Left renal cortex interstitium (tissue), 4 donors: ENCODE data around the gene KCNJ5. TPM values are rescaled to one million over a fixed set of nuclear protein-coding genes. Genes with fewer than 3 reads are reported as not detected.

ENCODE experiments used
- DNase-seq, 4 donors: peaks; one replicate each; pipeline ENCODE4 v3.0.0-alpha.2; 2013; ENCODE audit warnings: low read depth in 4 of 4, low spot score in 2 of 4, missing footprints in 1 of 4
- polyA plus RNA-seq, 4 donors: library from polyadenylated mRNA; unstranded; fragments of 120-200 nt; gene quantifications; one replicate each; pipeline ENCODE4 v1.2.1, GENCODE V29; 2013; ENCODE audit not compliant: insufficient read length in 4 of 4

Gene KCNJ5
- polyA plus RNA-seq, 4 donors: 4.2 to 5.2 (median 4.9) TPM

- no peak for DNase-seq
Measured at GRCh38 chr11:128946648-128947047, 55.5 kb downstream of the KCNJ5 start.

DNA sequence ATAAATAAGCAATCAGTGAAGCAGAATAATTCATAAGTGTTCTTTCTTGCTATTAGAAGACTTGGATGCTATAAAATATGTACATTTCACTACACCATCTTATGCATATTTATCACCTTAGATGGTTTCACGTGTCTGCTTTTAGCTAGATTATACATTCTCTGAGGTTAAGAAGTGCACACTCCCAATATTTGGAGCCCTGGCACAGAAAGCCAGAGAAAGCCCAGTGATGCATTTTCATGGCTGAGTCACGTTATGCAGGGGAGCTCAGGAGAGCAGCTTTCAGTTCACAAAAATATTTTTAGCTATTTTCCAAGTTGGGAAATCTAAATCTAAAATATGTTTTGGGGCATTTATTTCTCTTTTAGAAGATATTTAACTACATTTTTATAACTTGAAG lies 56.6 kb downstream of the KCNJ5 start:
- no peak for DNase-seq

DNA sequence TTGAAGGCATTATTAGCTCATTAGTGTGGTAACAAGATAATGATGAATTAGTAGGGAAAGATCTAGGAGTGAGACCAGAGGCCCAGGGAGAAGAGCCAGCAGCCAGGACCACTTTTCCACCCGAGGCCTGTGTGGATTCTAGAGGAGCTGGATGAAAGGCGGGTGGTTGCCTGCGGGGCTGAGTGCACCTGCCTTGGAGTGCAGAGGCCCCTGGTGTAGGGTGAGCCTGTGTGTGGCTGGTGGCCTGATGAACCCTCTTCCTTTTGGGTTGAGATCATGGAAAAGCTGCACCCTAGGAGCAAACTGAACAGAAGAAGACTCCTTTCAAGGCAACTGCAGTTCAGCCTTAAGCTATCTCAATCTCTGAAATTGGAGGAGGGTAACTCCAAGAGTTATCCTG lies 57.4 kb downstream of the KCNJ5 start:
- DNase-seq: no peak

DNA sequence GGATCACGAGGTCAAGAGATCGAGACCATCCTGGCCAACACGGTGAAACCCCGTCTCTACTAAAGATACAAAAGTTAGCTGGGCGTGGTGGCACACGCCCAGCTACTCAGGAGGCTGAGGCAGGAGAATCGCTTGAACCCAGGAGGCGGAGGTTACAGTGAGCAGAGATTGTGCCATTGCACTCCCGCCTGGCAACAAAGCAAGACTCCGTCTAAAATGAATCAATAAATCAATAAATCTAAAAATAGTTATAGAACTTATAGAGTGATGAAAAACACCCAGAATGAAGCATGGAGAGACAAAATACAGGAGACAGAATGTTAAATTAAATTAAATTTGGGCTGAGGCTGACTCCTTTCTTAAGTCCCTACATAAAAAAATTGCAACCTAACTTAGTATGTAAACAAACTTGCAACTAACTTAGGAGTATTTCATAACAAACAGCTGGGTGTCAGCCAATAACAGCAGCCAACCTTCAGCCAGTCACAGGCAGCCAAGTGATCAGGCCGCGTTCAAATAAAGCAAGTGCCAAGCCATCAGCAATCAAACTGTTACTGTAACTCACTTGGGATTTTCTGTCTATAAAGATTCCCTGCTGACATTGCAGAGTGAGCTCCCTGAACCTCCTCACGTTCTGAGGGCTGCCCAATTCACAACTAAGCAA lies 58.8 kb downstream of the KCNJ5 start:
- no peak for DNase-seq

DNA sequence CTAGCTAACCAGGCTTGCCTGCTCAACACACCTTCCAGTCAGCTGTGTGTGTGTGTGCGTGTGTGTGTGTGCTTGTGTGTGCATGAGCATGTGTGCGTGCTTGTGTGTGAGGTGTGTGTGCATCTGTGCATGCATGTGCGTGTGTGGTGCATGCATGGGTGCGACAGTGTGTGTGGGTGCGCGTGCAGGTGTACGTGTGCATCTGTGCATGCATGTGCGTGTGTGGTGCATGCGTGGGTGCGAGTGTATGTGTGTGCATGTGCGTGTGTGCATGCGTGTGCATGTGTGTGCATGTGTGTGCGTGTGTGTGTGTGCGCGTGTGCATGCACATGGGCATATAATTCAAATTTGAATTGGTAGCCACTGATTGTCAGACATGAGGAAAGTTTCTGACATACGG lies 62.0 kb downstream of the KCNJ5 start:
- DNase-seq: no peak

DNA sequence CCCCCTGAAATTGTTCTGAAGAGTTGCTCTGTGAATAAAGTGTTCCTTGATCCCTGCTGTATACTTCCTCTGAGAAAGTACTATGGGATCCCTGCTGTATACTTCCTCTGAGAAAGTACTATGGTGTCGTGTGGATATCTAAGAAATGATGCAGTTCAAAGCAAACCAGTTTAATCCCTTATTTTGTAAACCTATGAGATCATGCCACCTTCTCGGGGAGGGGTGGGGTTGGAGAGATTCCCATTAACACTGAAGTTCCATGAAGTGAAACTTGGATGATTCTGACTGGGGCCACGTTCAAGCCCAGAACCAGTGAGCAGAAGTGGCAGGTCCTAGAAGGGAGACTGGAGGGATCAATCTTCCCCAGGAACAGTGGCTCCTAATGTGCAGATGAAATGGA lies 64.5 kb downstream of the KCNJ5 start:
- DNase-seq: no peak

GRCh38 chr11:128956401-128957201 lies 65.4 kb downstream of the KCNJ5 start:
- peak; percentile 55 to 76 (median 58) for DNase-seq

DNA sequence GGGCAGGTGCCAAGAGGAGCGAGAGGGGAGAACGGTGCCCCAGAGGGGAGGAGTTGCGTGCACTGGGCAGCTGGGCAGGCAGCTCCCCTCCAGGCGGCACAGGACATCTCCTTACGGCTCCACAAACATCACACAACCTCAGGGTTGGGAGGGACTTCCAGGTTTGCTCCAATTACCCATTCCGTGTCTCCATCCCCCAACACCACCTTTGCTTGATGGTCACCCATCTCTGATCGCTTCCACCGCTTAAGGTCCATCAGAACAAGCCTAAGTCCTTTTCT lies 66.0 kb downstream of the KCNJ5 start:
- DNase-seq: no peak

DNA sequence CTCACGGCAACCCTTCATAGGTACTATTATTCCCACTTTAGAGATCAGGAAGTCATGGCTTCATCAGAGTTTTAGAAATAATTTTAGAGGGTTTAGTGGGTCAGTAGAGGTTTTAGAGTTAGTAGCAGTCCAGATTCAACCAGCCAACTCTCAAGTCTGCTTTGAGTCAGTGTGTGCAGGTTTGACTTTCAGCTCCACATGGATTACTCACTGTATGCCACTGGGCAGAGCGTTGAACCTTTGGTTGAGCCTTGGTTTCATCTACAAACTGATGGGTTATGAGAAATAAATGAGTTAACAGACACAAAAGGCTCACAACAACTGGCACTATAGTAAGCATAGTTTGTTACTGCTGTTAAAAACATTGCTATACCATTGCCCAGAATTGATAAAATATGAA lies 70.5 kb downstream of the KCNJ5 start:
- no peak for DNase-seq

DNA sequence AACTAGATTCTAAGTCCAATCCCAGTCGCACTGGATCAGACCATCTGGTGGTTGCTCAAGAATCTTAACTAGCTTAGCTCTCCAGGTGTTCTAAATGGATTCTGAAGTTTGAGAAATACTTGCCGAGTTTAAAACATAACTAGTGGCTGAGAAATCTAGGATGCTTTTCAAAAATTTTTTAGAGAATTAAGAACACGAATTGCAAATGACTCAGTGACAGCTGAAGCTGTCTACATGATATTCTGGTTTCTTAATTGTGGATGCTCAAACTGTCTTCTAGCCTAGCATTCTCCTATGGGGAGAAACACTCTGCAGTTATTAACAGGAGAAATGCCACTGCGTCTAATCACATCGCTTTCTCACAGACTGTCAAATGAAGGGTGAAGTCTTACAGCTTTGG lies 71.7 kb downstream of the KCNJ5 start:
- DNase-seq: no peak

GRCh38 chr11:128963744-128964325 lies 72.7 kb downstream of the KCNJ5 start:
- no peak for DNase-seq

DNA sequence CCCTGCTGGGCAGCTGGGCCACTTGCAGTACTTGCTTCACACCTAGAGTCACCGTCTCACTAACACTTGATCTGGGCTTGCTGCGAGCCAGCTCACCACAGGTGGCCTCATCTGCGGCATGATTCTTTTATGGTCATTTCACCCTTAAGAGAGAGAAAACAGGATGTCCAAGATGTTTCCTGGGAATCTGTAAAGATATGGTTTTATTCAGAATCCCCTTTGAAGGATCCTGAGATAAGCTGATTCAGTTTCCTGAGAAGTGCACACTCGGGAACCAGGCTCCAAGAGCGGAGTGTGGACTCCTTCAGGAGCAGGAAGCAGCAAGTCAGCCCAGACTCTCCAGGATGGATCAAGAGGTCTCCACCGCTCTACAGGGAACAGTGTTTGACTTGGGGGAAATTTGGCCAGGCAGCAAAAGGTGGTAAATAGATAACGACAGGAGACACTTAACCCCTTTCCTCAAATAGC lies 73.3 kb downstream of the KCNJ5 start:
- no peak for DNase-seq

DNA sequence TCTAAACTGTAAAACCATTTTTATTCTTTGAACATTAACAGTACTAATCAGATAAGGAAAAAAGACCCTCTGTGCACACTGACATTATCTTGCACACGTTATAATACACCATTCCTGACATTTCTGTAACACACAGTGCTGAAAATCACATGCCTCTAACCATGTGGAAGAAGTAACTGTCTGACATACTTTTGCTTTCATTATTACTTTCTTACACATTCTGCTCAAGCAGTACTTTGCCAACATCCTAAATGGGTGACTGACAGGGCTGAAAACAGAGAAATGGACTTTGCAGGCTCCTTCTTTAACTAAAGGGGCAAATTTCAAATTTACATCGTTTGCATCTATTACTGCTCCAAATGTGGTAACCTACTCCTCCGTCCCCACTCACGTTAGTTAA lies 74.3 kb downstream of the KCNJ5 start:
- no peak for DNase-seq

- DNase-seq: no peak
Measured at GRCh38 chr11:128967578-128967977, 76.4 kb downstream of the KCNJ5 start.

- no peak for DNase-seq
Measured at GRCh38 chr11:128968916-128969315, 77.8 kb downstream of the KCNJ5 start.

Other genes with a start within 250 kb of the KCNJ5 start
- 10 to 100 TPM; 25.6 to 31.7 (median 28.1) TPM for gene FLI1, start 197.3 kb upstream of the KCNJ5 start, polyA plus RNA-seq
- gene KCNJ1, start 24.1 kb upstream of the KCNJ5 start, polyA plus RNA-seq: 100 to 1,000 TPM in 1 of 4 donors, 10 to 100 TPM in 3; 68.9 to 127 (median 88.0) TPM
- 1 to 10 TPM in 2 of 4 donors, under 1 TPM in 2; 0.85 to 1.2 (median 0.96) TPM for gene TP53AIP1, start 51.5 kb downstream of the KCNJ5 start, polyA plus RNA-seq